ENCODE data around the gene SETX.
"Not testable (repeated sequence)": the region's sequence is repeated elsewhere in the genome, so short reads cannot be mapped to it uniquely, and the experiment has no call there.

Gene SETX

GRCh38 chr9:132381966-132382541 lies 27.3 kb upstream of the SETX start:
- H3K27me3 ChIP-seq = no peaks in the 10 kb centered on the region
- H3K27ac ChIP-seq = peak overlapping the region; percentile 71
- no peaks in the 10 kb centered on the region for H3K9me3 ChIP-seq
- H3K4me1 ChIP-seq (ENCODE audit: control insufficient read depth in 1 of 2, insufficient read depth in 1 of 2, low read depth in 1 of 2, low read length in 1 of 2) = peaks cover 3 to 8% of the 10 kb centered on the region in 2 experiments
- peaks cover 65% of the 10 kb centered on the region for H3K36me3 ChIP-seq
- no peak overlapping the region for H3K4me3 ChIP-seq (ENCODE audit: low read depth in 1 of 2, low read length in 1 of 2)
- TF ChIP-seq, protein P1, sequence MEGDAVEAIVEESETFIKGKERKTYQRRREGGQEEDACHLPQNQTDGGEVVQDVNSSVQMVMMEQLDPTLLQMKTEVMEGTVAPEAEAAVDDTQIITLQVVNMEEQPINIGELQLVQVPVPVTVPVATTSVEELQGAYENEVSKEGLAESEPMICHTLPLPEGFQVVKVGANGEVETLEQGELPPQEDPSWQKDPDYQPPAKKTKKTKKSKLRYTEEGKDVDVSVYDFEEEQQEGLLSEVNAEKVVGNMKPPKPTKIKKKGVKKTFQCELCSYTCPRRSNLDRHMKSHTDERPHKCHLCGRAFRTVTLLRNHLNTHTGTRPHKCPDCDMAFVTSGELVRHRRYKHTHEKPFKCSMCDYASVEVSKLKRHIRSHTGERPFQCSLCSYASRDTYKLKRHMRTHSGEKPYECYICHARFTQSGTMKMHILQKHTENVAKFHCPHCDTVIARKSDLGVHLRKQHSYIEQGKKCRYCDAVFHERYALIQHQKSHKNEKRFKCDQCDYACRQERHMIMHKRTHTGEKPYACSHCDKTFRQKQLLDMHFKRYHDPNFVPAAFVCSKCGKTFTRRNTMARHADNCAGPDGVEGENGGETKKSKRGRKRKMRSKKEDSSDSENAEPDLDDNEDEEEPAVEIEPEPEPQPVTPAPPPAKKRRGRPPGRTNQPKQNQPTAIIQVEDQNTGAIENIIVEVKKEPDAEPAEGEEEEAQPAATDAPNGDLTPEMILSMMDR (IDR thresholded peaks at IDR 0.05) = no peak

- peaks cover 45% of the 10 kb centered on the region for H3K36me3 ChIP-seq
- H3K27me3 ChIP-seq; H3K27ac ChIP-seq; H3K9me3 ChIP-seq; H3K4me3 ChIP-seq (ENCODE audit: low read depth in 1 of 2, low read length in 1 of 2): not testable (repeated sequence)
- peaks cover 6 to 13% of the 10 kb centered on the region in 2 experiments for H3K4me1 ChIP-seq (ENCODE audit: control insufficient read depth in 1 of 2, insufficient read depth in 1 of 2, low read depth in 1 of 2, low read length in 1 of 2)
These were observed 23.6 kb upstream of the SETX start for GRCh38 chr9:132378416-132378815.

- H3K4me3 ChIP-seq (ENCODE audit: low read depth in 1 of 2, low read length in 1 of 2); H3K9me3 ChIP-seq; H3K27me3 ChIP-seq; H3K27ac ChIP-seq: not testable (repeated sequence)
- peaks cover 42% of the 10 kb centered on the region for H3K36me3 ChIP-seq
- H3K4me1 ChIP-seq (ENCODE audit: control insufficient read depth in 1 of 2, insufficient read depth in 1 of 2, low read depth in 1 of 2, low read length in 1 of 2) = peaks cover 13 to 20% of the 10 kb centered on the region in 2 experiments
These were observed 23.0 kb upstream of the SETX start for GRCh38 chr9:132377769-132378168.

GRCh38 chr9:132372177-132373095 lies 17.6 kb upstream of the SETX start:
- H3K27ac ChIP-seq = peak overlapping the region; percentile 96
- peaks cover 20% of the 10 kb centered on the region for H3K36me3 ChIP-seq
- no peaks in the 10 kb centered on the region for H3K9me3 ChIP-seq
- peaks cover 30 to 34% of the 10 kb centered on the region in 2 experiments for H3K4me1 ChIP-seq (ENCODE audit: control insufficient read depth in 1 of 2, insufficient read depth in 1 of 2, low read depth in 1 of 2, low read length in 1 of 2)
- peak overlapping the region; percentile 13 to 44 for H3K4me3 ChIP-seq (ENCODE audit: low read depth in 1 of 2, low read length in 1 of 2)
- TF ChIP-seq, protein P1 (IDR thresholded peaks at IDR 0.05) = peak; percentile 10
- H3K27me3 ChIP-seq = no peaks in the 10 kb centered on the region

- Histone ChIP-seq H3K4me3 (ENCODE audit: low read depth in 1 of 2, low read length in 1 of 2) (no peak overlapping the region), H3K9me3 (no peaks in the 10 kb centered on the region), H3K27ac (peak overlapping the region; percentile 96), H3K36me3 (peaks cover 3% of the 10 kb centered on the region), H3K4me1 (ENCODE audit: control insufficient read depth in 1 of 2, insufficient read depth in 1 of 2, low read depth in 1 of 2, low read length in 1 of 2) (peaks cover 30 to 34% of the 10 kb centered on the region in 2 experiments), H3K27me3 (no peaks in the 10 kb centered on the region)
- TF ChIP-seq, protein P1 (IDR thresholded peaks at IDR 0.05) = no peak
These were observed 15.8 kb upstream of the SETX start for GRCh38 chr9:132370592-132370991.

GRCh38 chr9:132369421-132369820 lies 14.6 kb upstream of the SETX start:
- TF ChIP-seq, protein P1 (IDR thresholded peaks at IDR 0.05) = no peak
- Histone ChIP-seq H3K27ac (no peak overlapping the region), H3K36me3 (no peaks in the 10 kb centered on the region), H3K27me3 (no peaks in the 10 kb centered on the region), H3K4me3 (ENCODE audit: low read depth in 1 of 2, low read length in 1 of 2) (no peak overlapping the region), H3K9me3 (no peaks in the 10 kb centered on the region), H3K4me1 (ENCODE audit: control insufficient read depth in 1 of 2, insufficient read depth in 1 of 2, low read depth in 1 of 2, low read length in 1 of 2) (peaks cover 30 to 34% of the 10 kb centered on the region in 2 experiments)
